Fibroblast of lung (primary cell): ENCODE data around the gene OR2AE1.

Experiments used
- EZH2 ChIP-seq: IDR thresholded peaks from 2 replicates; pipeline ENCODE4 v1.5.1; 2012; ENCODE audit warnings: low read length, control low read depth, mild to moderate bottlenecking; ENCODE audit errors: missing control alignments
- TF ChIP-seq, protein P1 (sequence below), 2 donors: IDR thresholded peaks in 1 of 2; conservative IDR thresholded peaks in 1 of 2; 1 replicate in 1 of 2; 2 replicates in 1 of 2; pipeline ENCODE4 v1.5.1; 2011 to 2012; ENCODE audit warnings: low read length in 2 of 2, control low read depth in 1 of 2, inconsistent platforms in 1 of 2, low read depth in 1 of 2, mild to moderate bottlenecking in 1 of 2

DNA sequence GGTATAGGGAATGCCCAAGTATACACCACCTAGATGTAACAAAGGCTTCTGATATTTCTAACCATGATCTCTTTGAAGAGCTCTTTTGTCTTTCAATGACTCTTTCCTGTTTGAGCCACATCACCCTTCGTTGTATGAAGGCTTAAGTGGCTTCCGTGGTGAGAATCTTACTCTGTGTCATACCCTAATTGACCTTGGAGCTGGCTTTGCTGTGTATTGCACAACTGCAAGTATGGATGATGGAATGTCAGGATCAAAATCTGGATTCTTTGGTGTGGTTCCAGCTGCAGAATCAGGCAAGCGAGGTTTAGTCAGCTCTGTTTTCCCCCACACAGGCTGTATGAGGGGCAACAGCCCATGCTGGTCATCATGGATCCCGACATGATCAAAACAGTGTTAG, 33.0 kb downstream of the OR2AE1 start:
- TF ChIP-seq, protein P1, sequence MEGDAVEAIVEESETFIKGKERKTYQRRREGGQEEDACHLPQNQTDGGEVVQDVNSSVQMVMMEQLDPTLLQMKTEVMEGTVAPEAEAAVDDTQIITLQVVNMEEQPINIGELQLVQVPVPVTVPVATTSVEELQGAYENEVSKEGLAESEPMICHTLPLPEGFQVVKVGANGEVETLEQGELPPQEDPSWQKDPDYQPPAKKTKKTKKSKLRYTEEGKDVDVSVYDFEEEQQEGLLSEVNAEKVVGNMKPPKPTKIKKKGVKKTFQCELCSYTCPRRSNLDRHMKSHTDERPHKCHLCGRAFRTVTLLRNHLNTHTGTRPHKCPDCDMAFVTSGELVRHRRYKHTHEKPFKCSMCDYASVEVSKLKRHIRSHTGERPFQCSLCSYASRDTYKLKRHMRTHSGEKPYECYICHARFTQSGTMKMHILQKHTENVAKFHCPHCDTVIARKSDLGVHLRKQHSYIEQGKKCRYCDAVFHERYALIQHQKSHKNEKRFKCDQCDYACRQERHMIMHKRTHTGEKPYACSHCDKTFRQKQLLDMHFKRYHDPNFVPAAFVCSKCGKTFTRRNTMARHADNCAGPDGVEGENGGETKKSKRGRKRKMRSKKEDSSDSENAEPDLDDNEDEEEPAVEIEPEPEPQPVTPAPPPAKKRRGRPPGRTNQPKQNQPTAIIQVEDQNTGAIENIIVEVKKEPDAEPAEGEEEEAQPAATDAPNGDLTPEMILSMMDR (conservative IDR thresholded peaks at IDR 0.05 in 1 of 2, IDR thresholded peaks at IDR 0.05 in 1 of 2; ENCODE audit: low read depth in 1 of 2, low read length in 2 of 2) = no peak
- no peak for TF ChIP-seq EZH2
